Dermis lymphatic vessel endothelial cell (primary cell): ENCODE results near the gene STARD6. TPM values are rescaled to one million over a fixed set of nuclear protein-coding genes. Genes with fewer than 3 reads are reported as not detected.

Experiments used
- total RNA-seq: library from RNA; depleted of rRNA; stranded (reverse); fragments of >200 nt; gene quantifications from 2 replicates; pipeline ENCODE4 v1.2.1, GENCODE V29; 2014

The STARD6 gene, protein sequence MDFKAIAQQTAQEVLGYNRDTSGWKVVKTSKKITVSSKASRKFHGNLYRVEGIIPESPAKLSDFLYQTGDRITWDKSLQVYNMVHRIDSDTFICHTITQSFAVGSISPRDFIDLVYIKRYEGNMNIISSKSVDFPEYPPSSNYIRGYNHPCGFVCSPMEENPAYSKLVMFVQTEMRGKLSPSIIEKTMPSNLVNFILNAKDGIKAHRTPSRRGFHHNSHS
- total RNA-seq = 0.11 TPM in 1 of 2 replicates, not detected in the other

DNA sequence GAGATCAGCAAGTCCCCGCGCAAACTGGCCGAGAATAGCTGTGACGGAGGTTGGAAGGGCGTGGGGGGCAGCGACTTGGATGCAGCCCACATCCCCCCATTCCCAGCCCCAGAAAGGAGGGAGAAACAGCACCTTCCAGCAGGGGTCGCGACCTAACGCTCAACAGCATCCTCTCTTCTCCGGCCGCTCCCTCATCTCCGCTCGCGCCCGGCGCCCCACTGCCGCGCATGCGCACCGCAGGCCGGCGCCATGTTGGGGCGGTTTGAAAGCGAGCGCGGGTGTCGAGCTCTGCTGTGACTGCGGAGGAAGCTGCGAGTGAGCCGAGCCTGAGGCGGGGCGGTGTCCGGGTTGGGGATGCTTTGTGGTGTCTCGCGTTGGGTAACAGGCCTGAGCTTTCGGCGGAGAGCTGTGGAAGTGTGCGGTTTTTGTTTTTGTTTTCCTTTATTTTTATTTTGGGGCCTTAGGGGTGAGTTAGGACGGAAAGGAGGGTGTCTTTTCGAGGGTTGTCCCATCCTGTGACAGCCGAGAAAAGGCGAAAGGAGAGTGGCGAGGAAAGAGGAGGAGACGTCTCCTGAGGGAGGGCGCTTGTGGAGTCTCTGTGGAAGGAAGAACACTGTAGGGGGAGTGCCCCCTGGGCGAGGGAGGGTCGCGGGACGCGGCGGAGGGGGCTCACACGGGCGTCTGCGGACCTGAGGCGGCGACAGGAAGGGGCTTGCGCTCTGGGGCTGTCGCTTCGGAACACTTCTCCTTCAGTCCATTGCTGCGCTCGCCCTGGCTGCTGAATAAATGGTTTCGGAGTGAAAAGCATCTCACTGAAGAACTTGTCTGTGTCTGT, at the start of gene STARD6, which contains the start of gene C18orf54:
Gene STARD6, minus strand, starts transcription at position 199 of the 835 bp plus-strand sequence. CDS start 3,285 bp downstream, outside the sequence.
Gene C18orf54, plus strand, starts transcription at position 247 of the 835 bp plus-strand sequence. CDS start 2,667 bp downstream, outside the sequence.

Other genes with a start within 250 kb of the STARD6 start
- 27.2 and 27.5 TPM in 2 replicates for gene MBD2, start 133.2 kb downstream of the STARD6 start, total RNA-seq
- 18.0 and 18.9 TPM in 2 replicates for gene POLI, start 88.3 kb downstream of the STARD6 start, total RNA-seq
- 3.9 and 4.3 TPM in 2 replicates for gene C18orf54, start within 50 bp of the STARD6 start, total RNA-seq
- gene DYNAP, start 233.4 kb upstream of the STARD6 start, total RNA-seq = not detected in 2 replicates